ENCODE results near the gene SLC35G4.
"Not testable (repeated sequence)": the region's sequence is repeated elsewhere in the genome, so short reads cannot be mapped to it uniquely, and the experiment has no call there.

SLC35G4 gene

DNA sequence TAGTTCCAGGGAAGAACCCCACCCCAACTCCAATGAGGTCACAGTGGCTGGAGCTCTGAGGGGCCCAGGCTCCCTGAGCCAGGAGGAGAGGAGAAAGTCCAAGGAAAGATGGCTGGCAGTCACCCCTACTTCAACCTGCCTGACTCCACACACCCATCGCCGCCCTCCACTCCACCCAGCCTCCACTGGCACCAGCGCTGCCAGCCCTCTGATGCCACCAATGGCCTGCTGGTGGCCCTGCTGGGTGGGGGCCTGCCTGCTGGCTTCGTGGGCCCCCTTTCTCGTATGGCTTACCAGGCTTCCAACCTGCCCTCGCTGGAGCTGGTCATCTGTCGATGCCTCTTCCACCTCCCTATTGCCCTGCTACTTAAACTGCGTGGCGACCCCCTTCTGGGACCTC is at the start of gene SLC35G4:
Gene SLC35G4 (plus strand): TSS at position 109 of the 400 bp plus-strand sequence. CDS start 0 bp downstream, at position 109.
- not testable (repeated sequence) for H3K4me3 ChIP-seq (ENCODE audit: low read depth, low read length); DNase-seq (ENCODE audit: low read depth)

DNA sequence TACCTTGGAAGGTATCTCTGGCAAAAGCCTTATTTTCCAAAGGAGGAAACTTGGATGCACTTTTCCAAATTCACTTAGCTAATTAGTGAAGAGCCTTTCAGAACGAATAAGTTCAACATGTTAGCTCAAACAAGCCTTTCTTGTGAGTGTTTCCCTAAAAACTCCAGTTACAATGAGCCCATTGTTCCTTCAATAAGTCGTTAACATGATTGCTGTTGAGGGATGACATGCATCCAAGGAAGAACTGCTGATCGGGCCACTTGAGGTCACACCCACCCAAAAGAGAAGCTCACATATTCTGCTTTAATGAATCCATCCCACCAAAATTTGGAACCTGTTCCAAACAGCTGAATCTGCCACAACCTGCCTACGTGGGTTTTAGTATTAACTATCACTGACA is 48.1 kb upstream of the SLC35G4 start:
- H3K4me3 ChIP-seq (ENCODE audit: low read depth, low read length), result no peak overlapping the region
- no peak for DNase-seq (ENCODE audit: low read depth)

DNA sequence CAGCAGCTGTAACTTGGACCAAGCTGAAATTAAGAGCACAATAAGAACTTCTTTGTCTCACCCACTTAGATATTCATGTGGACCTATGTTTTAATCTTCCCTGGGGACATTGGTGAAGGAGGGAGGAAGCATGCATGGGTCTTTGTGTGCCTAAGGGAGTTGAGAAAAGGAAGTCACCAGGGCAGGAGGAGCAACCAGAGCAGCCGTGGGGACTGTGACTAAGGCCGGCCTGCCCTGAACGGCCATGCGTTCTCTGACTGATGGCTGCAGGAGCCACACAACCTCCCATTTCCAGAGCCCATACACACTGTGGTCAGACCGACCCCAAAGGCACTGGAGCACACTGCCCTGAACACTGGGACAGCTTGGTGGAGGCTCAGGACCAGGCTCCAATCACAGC is 43.7 kb upstream of the SLC35G4 start:
- DNase-seq (ENCODE audit: low read depth), result no peak
- H3K4me3 ChIP-seq (ENCODE audit: low read depth, low read length), result no peak overlapping the region

DNA sequence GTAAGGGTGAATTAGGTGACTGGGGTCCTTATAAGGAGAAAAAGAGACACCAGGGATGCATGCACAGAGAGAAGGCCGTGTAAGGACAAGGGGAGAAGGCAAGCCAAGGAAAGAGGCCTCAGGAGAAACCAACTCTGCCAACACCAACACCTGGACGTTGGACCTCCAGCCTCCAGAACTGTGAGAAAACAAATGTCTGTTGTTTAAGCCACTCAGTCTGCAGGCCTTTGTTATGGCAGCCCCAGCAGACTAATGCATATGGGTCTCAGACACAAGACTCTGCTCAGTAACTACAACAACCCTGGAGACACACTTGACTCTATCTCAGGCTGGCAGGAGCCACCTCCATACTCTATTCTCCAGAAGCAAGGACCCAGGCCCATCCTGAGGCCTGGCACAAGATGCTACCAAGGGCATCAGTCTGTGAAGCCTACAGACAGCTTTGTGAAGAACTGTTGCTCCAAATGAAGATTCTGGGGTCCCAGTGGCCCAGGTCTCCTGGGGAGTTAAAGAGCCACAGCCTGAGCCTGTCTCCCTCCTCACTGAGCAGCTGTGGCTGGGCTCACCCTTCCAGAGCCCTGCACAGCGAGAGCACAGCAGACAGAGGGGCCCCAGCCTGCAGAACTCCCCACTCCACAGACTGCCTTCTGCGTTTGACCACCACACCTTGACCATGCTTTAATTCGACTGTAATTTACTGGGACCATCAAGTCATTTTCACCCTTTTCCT is 43.0 kb upstream of the SLC35G4 start:
- H3K4me3 ChIP-seq (ENCODE audit: low read depth, low read length), result no peak overlapping the region
- no peak for DNase-seq (ENCODE audit: low read depth)

DNA sequence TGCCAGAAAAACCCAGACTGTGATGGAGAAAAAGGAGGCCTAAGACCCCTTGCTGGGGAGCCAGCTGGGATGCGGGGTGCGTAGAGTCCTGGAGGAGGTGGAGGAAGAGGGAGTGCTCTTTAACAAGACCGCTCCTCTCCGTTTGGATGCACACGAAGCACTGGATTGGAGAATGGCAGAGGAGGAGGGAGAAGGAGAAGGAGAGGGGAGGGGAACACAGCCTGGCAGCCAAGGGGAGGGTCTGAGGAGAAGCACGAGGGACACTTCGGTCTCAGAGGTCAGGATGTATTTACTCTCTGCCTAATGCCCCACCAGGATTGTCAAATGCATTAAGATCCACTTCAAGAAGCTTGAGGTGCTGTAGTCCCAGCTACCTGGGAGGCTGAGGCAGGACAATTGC is 42.0 kb upstream of the SLC35G4 start:
- no peak overlapping the region for H3K4me3 ChIP-seq (ENCODE audit: low read depth, low read length)
- DNase-seq (ENCODE audit: low read depth), result no peak

DNA sequence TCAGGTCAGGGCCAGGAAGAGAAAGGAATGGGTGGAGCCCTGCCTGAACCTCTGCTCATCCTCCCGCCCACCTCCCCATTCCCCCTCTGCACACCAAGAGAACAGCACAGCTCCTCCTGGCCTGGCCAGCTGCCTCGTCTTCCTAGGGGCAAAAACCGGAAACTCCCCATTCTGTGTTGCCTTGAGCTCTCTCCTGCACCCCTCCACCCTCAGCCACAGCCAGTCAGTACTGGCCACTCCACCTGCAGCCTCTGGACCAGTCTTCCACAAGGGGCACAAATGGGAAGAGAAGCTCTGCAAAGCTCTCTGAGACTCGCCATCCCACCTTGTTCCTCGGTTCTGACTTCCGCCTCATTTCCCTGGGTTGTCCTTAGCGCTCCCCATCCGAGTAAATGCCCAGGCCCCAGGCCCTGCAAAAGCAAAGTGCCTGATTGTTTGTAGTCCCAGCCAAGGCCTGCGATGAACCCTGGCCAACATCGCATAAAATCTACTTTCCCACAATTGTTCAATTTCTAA is 39.3 kb upstream of the SLC35G4 start:
- no peak overlapping the region for H3K4me3 ChIP-seq (ENCODE audit: low read depth, low read length)
- DNase-seq (ENCODE audit: low read depth), result no peak

DNA sequence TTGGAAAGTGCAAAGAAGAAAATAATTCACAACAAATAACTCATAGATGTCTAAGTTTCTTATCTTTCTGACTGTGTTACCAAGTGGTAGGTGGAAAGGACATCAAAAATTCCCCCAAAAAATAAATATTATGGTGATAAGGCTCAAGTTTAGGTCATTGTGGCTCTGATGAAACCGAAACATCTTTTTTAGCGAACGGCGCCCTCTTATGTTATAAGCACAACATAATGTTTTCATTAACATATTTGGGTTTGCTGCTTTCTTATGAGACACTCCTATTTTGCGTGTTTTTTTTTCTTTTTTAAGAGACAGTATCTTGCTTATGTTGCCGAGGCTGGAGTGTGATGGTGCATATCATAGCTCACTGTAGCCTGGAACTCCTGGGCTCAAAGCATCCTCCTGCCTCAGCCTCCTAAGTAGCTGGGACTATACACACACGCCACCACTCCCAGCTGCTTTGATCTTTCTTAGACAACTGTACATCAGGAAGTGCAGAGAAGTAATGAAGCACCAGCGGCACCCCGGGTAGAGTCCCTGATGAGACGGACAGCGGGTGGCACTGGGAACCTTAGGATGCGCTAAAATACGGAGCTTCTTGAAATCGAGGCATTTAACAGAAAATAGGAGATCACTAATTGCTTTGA is 38.5 kb upstream of the SLC35G4 start:
- DNase-seq (ENCODE audit: low read depth), result no peak
- no peak overlapping the region for H3K4me3 ChIP-seq (ENCODE audit: low read depth, low read length)

DNA sequence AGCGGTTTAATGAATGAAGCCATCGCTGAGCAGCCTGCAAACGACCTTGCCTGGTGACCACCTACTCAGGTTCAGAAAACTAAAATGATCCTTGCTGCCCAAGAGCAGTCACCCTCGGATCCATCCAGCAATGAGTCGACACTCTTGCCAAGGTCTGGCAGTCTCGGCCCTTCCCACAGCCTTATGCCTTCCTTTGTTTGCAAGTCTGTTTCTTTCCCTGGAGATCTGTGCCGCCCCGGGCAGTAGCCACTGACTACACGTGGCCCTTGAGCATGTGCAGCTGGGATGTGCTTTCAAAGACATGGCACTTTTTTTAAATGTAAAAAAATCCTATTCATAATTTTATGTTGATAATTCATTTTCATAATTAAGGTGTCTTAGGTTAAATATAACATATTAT is 37.2 kb upstream of the SLC35G4 start:
- no peak overlapping the region for H3K4me3 ChIP-seq (ENCODE audit: low read depth, low read length)
- DNase-seq (ENCODE audit: low read depth), result no peak

DNA sequence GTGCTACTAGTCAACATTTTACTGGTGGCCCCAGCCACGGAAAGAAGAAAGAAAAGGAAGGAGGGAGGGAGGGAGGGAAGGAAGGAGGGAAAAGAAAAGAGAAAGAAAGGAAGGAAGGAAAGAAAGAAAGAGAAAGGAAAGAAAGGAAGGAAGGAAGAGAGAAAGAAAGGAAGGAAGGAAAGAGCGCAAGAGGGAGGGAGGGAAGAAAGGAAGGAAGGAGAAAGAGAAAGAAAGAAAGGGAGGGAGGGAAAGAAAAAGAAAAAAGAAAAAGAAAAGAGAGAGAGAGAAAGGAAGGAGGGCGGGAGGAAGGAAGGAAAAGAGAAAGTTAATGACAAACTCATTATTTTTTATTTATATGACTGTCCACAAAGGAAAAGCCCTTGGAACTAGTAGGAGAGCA is 34.9 kb upstream of the SLC35G4 start:
- H3K4me3 ChIP-seq (ENCODE audit: low read depth, low read length), result no peak overlapping the region
- no peak for DNase-seq (ENCODE audit: low read depth)

DNA sequence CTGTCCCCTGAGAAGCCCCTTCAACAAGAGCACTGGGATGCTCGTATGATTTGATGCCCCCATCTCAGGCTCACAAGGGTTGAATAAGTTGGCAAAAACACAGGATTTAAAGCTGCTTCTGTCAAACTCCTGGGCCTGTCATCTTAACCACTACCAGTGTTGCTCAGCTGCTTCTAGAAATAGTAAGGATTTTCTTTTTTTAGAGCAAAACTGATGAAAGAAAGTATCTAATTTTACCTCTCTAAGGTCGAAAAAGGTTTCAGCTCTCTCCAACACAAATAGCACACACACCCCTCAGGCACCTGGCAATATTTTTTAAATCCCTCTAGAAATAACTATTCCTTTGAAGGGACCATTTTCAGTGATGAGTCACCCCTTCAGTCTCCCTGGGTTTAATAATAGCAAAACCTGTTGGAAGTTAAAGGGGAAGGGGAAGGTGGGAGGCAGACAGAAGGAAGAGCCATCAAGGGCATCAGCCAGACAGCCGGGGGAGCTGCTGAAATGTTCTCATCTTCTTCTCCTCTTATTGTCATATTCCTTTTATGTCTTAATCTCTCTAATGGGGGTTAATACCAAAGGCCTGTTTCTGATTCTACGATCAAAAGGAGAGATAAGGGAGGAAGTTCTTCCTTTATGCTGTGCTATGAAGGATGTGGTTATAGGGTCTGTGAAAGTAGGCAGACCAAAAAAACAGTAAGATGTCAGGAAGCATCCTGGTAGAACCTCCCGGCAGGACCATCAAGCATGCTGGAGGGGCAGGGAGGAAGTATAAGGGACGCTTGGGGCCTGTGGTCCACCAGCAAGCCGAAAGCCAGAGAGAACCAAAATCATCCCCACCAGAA is 31.9 kb upstream of the SLC35G4 start:
- no peak overlapping the region for H3K4me3 ChIP-seq (ENCODE audit: low read depth, low read length)
- DNase-seq (ENCODE audit: low read depth), result no peak

DNA sequence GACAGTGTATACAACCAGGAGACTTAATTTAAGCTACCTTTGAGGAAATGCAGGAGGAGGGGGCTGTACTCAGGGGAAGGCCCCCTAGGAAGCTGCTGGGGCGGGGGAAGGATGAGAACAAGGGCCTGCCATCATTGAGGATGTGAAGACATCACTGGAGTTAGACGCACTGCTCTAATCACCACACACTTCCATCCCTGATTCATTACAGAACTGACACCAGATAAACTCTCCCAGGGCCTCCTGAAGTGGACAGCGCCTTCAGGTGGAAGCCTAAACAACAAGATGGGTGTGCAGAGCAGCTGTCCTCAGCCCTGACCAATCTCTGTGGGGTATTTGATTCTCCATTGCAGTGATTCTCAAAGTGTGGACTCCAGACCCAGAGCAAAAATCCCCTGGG is 30.6 kb upstream of the SLC35G4 start:
- DNase-seq (ENCODE audit: low read depth), result no peak
- H3K4me3 ChIP-seq (ENCODE audit: low read depth, low read length), result no peak overlapping the region

DNA sequence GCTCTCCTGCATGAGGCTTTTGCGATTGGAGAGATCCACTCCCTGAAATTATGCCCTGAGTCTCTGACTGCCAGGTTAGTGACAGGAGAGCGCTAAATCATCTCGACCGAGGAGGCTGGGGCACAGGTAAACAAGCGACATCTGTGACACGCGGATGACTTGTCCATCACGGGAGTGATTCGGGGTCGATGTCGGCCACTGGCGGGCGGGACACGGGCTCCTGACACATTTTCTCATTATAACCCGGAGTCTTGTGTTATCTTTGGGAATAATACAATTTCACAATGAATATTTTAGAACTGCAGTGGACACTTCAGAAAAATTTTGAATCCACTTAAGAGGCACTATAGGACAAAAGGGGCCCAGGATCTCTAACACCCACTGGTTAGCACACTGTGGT is 29.5 kb upstream of the SLC35G4 start:
- no peak overlapping the region for H3K4me3 ChIP-seq (ENCODE audit: low read depth, low read length)

DNA sequence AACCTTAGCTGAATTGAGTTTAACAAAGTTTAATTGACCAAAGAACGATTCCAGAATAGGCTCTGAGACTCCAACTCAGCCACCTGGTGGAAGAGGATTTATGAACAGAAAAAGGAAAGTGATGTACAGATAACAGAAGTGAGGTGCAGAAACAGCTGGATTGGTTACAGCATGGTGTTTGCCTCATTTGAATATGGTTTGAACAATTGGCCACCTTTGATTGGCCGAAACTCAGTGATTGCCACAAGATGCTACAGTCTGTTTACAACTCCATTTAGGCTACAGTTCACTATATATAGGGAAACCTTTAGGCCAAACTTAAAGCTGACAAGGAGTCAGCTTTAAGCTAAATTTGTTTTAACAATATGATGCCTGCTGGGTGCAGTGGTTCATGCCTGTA is 28.1 kb upstream of the SLC35G4 start:
- no peak for DNase-seq (ENCODE audit: low read depth)
- H3K4me3 ChIP-seq (ENCODE audit: low read depth, low read length), result no peak overlapping the region

More for the DNA sequence above, 29.5 kb upstream of the SLC35G4 start:
- no peak for DNase-seq (ENCODE audit: low read depth)

DNA sequence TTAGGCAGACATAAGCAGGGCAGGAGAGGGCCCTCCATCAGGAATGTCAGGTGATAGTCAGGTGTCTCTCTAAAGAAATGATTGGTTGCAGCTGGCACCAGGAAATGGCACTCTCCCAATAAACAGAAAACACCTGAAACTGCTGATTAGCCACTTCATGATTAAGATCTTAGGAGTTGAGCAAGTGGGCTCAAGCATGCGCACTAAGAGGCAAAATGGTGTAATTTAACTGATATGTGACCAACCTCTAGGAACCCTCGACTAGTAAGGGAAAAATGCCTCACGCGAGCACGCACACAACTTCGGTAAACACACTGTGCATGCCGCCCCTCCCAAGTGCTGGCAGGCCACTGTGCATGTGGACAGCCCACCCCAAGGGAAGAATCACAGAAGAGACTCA is 23.8 kb upstream of the SLC35G4 start:
- H3K4me3 ChIP-seq (ENCODE audit: low read depth, low read length), result no peak overlapping the region
- DNase-seq (ENCODE audit: low read depth), result no peak

DNA sequence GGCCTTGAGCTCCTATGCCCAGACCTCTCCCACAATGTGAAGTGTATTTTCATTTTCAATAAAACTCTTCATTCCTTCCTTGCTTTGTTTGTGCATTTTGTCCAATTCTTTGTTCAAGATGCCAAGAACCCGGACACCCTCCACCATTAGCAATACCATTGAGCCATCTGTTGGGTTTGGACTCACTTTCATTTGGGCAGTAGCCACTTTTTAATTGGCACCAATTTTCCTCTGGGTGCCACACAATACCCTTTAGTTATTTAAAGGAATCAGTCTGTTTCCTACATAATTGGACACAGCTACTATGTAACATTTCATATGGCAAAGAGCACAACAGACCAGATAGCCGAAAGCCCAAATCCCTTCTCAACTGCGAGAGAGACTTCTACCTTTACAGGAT is 22.5 kb upstream of the SLC35G4 start:
- no peak for DNase-seq (ENCODE audit: low read depth)
- no peak overlapping the region for H3K4me3 ChIP-seq (ENCODE audit: low read depth, low read length)

DNA sequence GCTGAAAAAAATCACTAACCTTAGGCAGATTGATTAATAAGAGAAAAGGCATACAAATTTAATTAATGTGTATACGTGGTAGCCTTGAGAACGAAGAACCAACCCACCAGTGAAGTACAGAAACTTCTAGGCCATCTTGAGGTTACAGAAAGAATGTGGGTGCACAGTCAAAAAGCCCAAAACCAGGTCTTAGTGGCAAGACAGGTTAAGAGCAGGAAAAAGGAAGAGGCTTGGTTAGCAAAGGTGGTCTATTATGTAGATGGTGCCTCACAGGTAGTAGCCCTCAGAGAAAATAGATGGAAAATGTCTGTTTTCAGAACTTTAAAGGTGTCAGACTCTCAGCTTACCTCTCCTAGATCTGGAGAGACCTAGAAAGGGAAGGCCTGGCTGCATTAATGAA is 22.0 kb upstream of the SLC35G4 start:
- H3K4me3 ChIP-seq (ENCODE audit: low read depth, low read length), result no peak overlapping the region
- no peak for DNase-seq (ENCODE audit: low read depth)

DNA sequence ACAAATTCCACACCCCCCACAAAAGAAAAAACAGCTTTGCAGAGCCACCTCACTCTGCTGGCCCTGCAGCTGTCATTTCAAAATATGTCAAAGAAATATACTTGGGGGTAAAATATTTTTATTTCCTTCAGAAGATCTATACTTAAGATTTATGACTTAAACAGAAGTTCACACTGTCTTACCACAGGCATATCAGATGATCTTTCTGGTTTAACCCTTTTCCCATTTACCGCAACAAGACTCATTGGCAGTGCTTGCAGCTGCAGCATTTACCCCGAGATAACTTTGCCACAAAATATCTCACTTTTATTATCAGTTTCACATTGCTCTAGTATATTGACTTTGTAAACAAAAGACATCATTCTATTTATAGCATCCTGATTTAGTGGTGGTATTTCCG is 21.6 kb upstream of the SLC35G4 start:
- DNase-seq (ENCODE audit: low read depth), result no peak
- H3K4me3 ChIP-seq (ENCODE audit: low read depth, low read length), result no peak overlapping the region

DNA sequence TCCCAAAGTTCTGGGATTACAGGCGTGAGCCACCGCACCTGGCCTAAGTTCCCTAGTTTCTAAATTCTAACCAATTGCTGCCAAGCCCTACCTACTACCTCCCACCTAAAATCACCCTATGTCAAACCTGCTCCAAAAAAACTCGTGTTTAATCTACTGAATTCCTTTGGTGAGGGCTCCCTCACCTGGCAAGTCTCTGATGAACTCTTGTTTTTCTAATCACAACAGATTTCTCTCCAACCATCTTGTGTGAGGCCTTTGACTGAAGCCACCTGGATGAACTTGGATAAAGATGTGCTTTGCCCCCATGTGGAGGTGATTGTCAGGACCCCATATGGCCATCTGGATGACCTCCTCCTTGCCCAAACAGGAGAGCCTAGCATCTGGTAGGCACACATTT is 17.4 kb upstream of the SLC35G4 start:
- H3K4me3 ChIP-seq (ENCODE audit: low read depth, low read length), result no peak overlapping the region

DNA sequence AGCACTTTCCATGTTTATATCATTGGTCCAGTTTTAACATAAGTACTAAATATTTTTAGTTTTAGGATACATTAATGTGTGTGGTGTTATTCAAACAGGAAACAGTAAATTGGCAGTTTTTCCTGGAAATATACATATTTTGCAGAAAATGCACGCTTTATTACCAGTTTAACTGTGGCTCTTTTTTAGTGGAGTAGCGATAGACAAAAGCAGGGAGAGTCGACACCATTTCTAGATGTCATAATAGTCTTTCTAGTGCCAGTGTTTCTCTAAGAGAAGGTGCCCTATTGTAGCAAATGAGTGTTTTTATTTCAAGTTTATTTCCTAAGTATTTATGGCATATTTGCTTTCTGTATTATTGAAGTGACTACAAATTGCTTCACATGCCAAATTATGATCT is 9.1 kb upstream of the SLC35G4 start:
- no peak for DNase-seq (ENCODE audit: low read depth)

More for the DNA sequence above, 17.4 kb upstream of the SLC35G4 start:
- DNase-seq (ENCODE audit: low read depth), result no peak

DNA sequence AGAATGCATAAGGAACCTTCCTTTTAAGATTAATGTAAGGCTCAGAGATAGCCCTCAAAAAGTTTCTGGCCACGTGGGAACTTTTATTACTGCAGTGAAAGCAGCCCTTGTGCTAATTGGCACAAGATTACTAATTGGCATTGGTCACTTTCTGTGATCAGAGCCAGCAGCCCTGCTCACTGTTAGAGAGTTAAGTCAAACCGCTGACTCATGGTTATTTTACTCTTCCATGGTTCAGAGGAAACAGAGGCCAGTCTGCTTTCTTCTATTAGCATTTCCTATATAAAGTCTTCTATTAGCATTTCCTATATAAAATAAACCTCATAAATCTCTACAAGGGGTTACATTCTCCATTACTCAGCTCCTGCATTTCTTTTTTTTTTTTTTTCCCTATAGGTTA is 1.5 kb upstream of the SLC35G4 start:
- no peak overlapping the region for H3K4me3 ChIP-seq (ENCODE audit: low read depth, low read length)
- DNase-seq (ENCODE audit: low read depth), result no peak

More for the DNA sequence above, 9.1 kb upstream of the SLC35G4 start:
- H3K4me3 ChIP-seq (ENCODE audit: low read depth, low read length), result no peak overlapping the region

All from skeletal muscle cell (primary cell).